CD4-positive, alpha-beta T cell (primary cell): Measurements from ENCODE around the gene RBM5. TPM values are rescaled to one million over a fixed set of nuclear protein-coding genes. Genes with fewer than 3 reads are reported as not detected.

Experiments
- ATAC-seq: fragments of 200-7000 bp; cut with Tn5 transposase; one replicate; pipeline ENCODE4 v1.10.0; 2022; ENCODE audit warnings: mild to moderate bottlenecking; ENCODE audit not compliant: poor library complexity
- CTCF ChIA-PET: fragments of 350-600 bp; sonication (Branson Sonifier 250); formaldehyde crosslinking; loops from one replicate; lab custom pipeline; 2021; ENCODE audit warnings: antibody characterized with exemption, inconsistent platforms; lab: Charles Lee
- POLR2A ChIA-PET: fragments of 350-600 bp; sonication (Branson Sonifier 250); formaldehyde crosslinking; loops from one replicate; lab custom pipeline; 2021; ENCODE audit warnings: antibody characterized with exemption, inconsistent platforms; lab: Charles Lee
- DNase-seq, 14 experiments: peaks; one replicate each; pipeline ENCODE4 v3.0.0-alpha.2; 2013 to 2020; ENCODE audit warnings: mixed read lengths in 2 of 14
- H3K27ac ChIP-seq, 2 donors: one replicate each; pipeline versions ENCODE4 v1.5.1 to v1.7.0; 2013; ENCODE audit warnings: low read length in 2 of 2, low read depth in 1 of 2, mild to moderate bottlenecking in 1 of 2
- H3K27me3 ChIP-seq, 2 experiments: 1 replicate in 1 of 2; 2 replicates in 1 of 2; pipeline versions ENCODE4 v1.6.1 to v1.7.0; 2013; ENCODE audit warnings: low read length in 2 of 2, control low read depth in 1 of 2, mild to moderate bottlenecking in 1 of 2, moderate library complexity in 1 of 2; ENCODE audit not compliant: insufficient read depth in 2 of 2, control insufficient read depth in 1 of 2
- H3K36me3 ChIP-seq: one replicate; pipeline ENCODE4 v1.6.1; 2013; ENCODE audit warnings: low read length, control low read depth; ENCODE audit not compliant: insufficient read depth
- H3K4me1 ChIP-seq: one replicate; pipeline ENCODE4 v1.6.1; 2013; ENCODE audit warnings: low read length, control low read depth; ENCODE audit not compliant: insufficient read depth
- H3K4me3 ChIP-seq: one replicate; pipeline ENCODE4 v1.5.1; 2013; ENCODE audit warnings: mild to moderate bottlenecking, low read length, moderate library complexity
- H3K9me3 ChIP-seq, 2 experiments: 1 replicate in 1 of 2; 2 replicates in 1 of 2; pipeline versions ENCODE4 v1.6.1 to v1.7.0; 2013; ENCODE audit warnings: low read length in 2 of 2, mild to moderate bottlenecking in 2 of 2, control low read depth in 1 of 2, moderate library complexity in 1 of 2; ENCODE audit not compliant: control insufficient read depth in 1 of 2, insufficient read depth in 1 of 2
- H3K27ac Mint-ChIP-seq: one replicate; pipeline ENCODE4 v1.8.0; 2020; ENCODE audit warnings: mixed read lengths
- H3K27me3 Mint-ChIP-seq: one replicate; pipeline ENCODE4 v1.8.0; 2021; ENCODE audit warnings: mixed read lengths
- H3K36me3 Mint-ChIP-seq: one replicate; pipeline ENCODE4 v1.8.0; 2021; ENCODE audit warnings: low read depth, mixed read lengths
- H3K4me1 Mint-ChIP-seq: one replicate; pipeline ENCODE4 v1.8.0; 2021; ENCODE audit warnings: low read depth, mixed read lengths
- H3K4me3 Mint-ChIP-seq: one replicate; pipeline ENCODE4 v1.8.0; 2020; ENCODE audit warnings: mild to moderate bottlenecking, mixed read lengths
- H3K9me3 Mint-ChIP-seq: one replicate; pipeline ENCODE4 v1.8.0; 2020; ENCODE audit warnings: mixed read lengths
- intact Hi-C, 2 experiments: fragments of 100-400 bp; cut with DNase I in 1 of 2; cut with micrococcal nuclease in 1 of 2; formaldehyde crosslinking; loops; one replicate each; pipeline versions ENCODE4 v1.15.1 to v1.9.0; 2023 to 2025; cut with DNase I, micrococcal nuclease
- total RNA-seq, 174 experiments: library from RNA in 2 of 174; stranded (reverse) in 2 of 174; gene quantifications; one replicate each; pipeline ENCODE4 v1.2.3 and lab custom pipeline; 2021 to 2026
- TF ChIP-seq, protein P1 (sequence below): fragments of 200-600 bp; IDR thresholded peaks from one replicate; pipeline ENCODE4 v1.8.0; 2022; ENCODE audit warnings: antibody characterized with exemption, mild to moderate bottlenecking

Gene RBM5
- total RNA-seq, 2 experiments from 2014 or later: 324 to 330 TPM

DNA sequence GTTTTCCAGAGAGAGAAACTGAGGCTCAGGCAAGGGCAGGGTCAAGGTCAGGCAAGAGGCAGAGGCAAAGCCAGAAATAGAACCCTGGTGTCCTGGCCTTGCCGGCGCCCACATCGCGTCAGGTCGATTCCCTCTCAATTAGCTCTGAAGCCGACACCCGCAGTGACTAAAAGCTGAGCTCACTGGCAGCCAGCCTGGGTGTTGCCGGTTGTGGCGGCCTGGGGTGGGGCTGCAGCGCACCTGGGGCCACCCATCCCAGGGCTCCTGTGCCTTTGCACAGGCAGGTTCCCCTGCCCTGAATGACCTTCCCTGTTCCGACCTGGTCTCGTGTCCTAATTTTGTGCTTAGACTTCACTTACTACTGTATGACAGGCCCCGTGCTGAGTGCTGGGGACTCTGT lies 72.6 kb downstream of the RBM5 start:
- ATAC-seq (no peak), DNase-seq (no peak)
- H3K4me3 Mint-ChIP-seq: no peak overlapping the region
- peaks cover 22% of the 10 kb centered on the region for H3K27me3 Mint-ChIP-seq
- POLR2A ChIA-PET: no interaction called here
- peaks cover 6% of the 10 kb centered on the region for H3K4me1 ChIP-seq
- H3K4me1 Mint-ChIP-seq: peaks cover under 1% of the 10 kb centered on the region
- TF ChIP-seq, protein P1, sequence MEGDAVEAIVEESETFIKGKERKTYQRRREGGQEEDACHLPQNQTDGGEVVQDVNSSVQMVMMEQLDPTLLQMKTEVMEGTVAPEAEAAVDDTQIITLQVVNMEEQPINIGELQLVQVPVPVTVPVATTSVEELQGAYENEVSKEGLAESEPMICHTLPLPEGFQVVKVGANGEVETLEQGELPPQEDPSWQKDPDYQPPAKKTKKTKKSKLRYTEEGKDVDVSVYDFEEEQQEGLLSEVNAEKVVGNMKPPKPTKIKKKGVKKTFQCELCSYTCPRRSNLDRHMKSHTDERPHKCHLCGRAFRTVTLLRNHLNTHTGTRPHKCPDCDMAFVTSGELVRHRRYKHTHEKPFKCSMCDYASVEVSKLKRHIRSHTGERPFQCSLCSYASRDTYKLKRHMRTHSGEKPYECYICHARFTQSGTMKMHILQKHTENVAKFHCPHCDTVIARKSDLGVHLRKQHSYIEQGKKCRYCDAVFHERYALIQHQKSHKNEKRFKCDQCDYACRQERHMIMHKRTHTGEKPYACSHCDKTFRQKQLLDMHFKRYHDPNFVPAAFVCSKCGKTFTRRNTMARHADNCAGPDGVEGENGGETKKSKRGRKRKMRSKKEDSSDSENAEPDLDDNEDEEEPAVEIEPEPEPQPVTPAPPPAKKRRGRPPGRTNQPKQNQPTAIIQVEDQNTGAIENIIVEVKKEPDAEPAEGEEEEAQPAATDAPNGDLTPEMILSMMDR: no peak
- peaks cover 0 to 4% of the 10 kb centered on the region in 2 experiments for H3K9me3 ChIP-seq
- H3K4me3 ChIP-seq: no peak overlapping the region
- no peak overlapping the region for H3K27ac ChIP-seq
- H3K27me3 ChIP-seq: peaks cover 7 to 11% of the 10 kb centered on the region in 2 experiments
- no peaks in the 10 kb centered on the region for H3K36me3 Mint-ChIP-seq
- CTCF ChIA-PET: no interaction called here
- no peaks in the 10 kb centered on the region for H3K36me3 ChIP-seq
- intact Hi-C loops: loop anchor here in 1 of 2 experiments (10.0 kb wide), 1 partner anchor 233 kb away; no protein-coding TSS in a partner anchor
- no peak overlapping the region for H3K27ac Mint-ChIP-seq
- no peaks in the 10 kb centered on the region for H3K9me3 Mint-ChIP-seq

- POLR2A ChIA-PET: no interaction called here
- DNase-seq (no peak), ATAC-seq (no peak)
Observed at GRCh38 chr3:50162034-50162883, 73.5 kb downstream of the RBM5 start.

GRCh38 chr3:50163572-50164455 lies 75.1 kb downstream of the RBM5 start:
- Histone ChIP-seq H3K9me3 (no peaks in the 10 kb centered on the region), H3K27ac (no peak overlapping the region), H3K4me1 (no peaks in the 10 kb centered on the region), H3K27me3 (no peaks in the 10 kb centered on the region), H3K36me3 (no peaks in the 10 kb centered on the region), H3K4me3 (no peak overlapping the region)
- H3K9me3 Mint-ChIP-seq: no peaks in the 10 kb centered on the region
- no peak overlapping the region for H3K4me3 Mint-ChIP-seq
- H3K27ac Mint-ChIP-seq: no peak overlapping the region
- ChIA-PET CTCF (no interaction called here), POLR2A (no interaction called here)
- H3K4me1 Mint-ChIP-seq: no peaks in the 10 kb centered on the region
- ATAC-seq (no peak), DNase-seq (no peak)
- TF ChIP-seq, protein P1: no peak
- peaks cover 3% of the 10 kb centered on the region for H3K27me3 Mint-ChIP-seq
- intact Hi-C loops: loop anchor here in 1 of 2 experiments (10.0 kb wide), 1 partner anchor 231 kb away; no protein-coding TSS in a partner anchor
- H3K36me3 Mint-ChIP-seq: no peaks in the 10 kb centered on the region

More at GRCh38 chr3:50162034-50162883, 73.5 kb downstream of the RBM5 start:
- H3K27ac ChIP-seq: no peak overlapping the region
- Mint-ChIP-seq H3K27ac (no peak overlapping the region), H3K9me3 (no peaks in the 10 kb centered on the region), H3K4me3 (no peak overlapping the region), H3K4me1 (no peaks in the 10 kb centered on the region), H3K27me3 (peaks cover 17% of the 10 kb centered on the region), H3K36me3 (no peaks in the 10 kb centered on the region)
- CTCF ChIA-PET: no interaction called here
- peaks cover 0 to 2% of the 10 kb centered on the region in 2 experiments for H3K27me3 ChIP-seq
- H3K4me3 ChIP-seq: no peak overlapping the region
- intact Hi-C loops: loop anchor here in 1 of 2 experiments (10.0 kb wide), 1 partner anchor 233 kb away; no protein-coding TSS in a partner anchor
- no peaks in the 10 kb centered on the region for H3K9me3 ChIP-seq
- no peaks in the 10 kb centered on the region for H3K36me3 ChIP-seq
- H3K4me1 ChIP-seq: no peaks in the 10 kb centered on the region
- TF ChIP-seq, protein P1: no peak
